GM06990 (cell line): ENCODE measurements around the gene RPL32.
A peak's percentile ranks its signal among the peaks of the same experiment; 100 is the strongest.

ENCODE experiments used
- DNase-seq: peaks from one replicate; pipeline ENCODE4 v3.0.0-alpha.2; 2011; ENCODE audit not compliant: insufficient read length; ENCODE audit errors: extremely low read depth
- H3K27me3 ChIP-seq: replicated peaks from 2 replicates; pipeline ENCODE4 v1.6.0; 2011; ENCODE audit warnings: low read length; ENCODE audit not compliant: control insufficient read depth, insufficient read depth
- H3K36me3 ChIP-seq: 2 replicates; pipeline ENCODE4 v1.5.1; 2011; ENCODE audit warnings: low read length; ENCODE audit not compliant: control insufficient read depth, insufficient read depth
- H3K4me3 ChIP-seq: replicated peaks from 2 replicates; pipeline ENCODE4 v1.5.1; 2011; ENCODE audit warnings: low read depth, mild to moderate bottlenecking, control low read depth, low read length
- CTCF ChIP-seq: IDR thresholded peaks from 2 replicates; pipeline ENCODE4 v1.5.1; 2011; ENCODE audit warnings: low read length, control low read depth, mild to moderate bottlenecking, inconsistent platforms; ENCODE audit not compliant: insufficient read depth, poor library complexity, severe bottlenecking

Gene RPL32

GRCh38 chr3:12838179-12838965, 3.0 kb downstream of the RPL32 start:
- peaks cover 47% of the 10 kb centered on the region for H3K36me3 ChIP-seq
- no peaks in the 10 kb centered on the region for H3K27me3 ChIP-seq
- H3K4me3 ChIP-seq: peak overlapping the region; percentile 99
- TF ChIP-seq CTCF: no peak
- no peak for DNase-seq

DNA sequence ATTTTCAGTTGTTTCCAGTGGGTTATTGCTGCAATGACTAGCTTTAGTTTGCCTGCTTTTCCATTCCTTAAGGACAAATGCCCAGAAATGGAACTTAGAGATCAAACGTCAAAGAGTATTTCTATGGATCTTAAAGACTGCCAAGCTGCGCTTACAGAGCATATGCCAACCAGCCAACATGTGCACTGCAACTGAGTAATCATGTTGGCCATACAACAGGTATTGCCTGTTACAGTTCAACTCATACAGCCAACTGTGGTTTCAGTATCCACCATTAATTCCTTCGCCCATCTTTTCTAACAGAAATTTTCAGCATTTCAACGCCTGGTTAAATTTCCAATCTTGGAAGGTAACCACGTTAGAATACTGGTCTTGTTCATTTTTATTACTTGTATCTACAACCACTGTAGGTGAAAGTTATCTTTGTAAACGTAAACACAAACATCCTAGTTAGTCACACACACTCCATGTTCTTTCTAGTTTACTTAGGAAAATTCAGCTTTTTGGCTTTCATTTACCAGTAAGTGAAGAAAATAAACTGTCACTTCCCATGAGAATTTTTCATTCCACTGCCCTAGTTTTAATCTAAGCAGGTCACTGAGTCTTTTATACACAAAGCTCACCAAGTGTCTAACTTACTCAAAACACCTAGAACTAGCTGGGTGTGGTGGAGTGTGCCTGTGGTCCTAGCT, 3.9 kb downstream of the RPL32 start:
- Histone ChIP-seq H3K27me3 (no peaks in the 10 kb centered on the region), H3K36me3 (peaks cover 48% of the 10 kb centered on the region), H3K4me3 (no peak overlapping the region)
- no peak for DNase-seq
- TF ChIP-seq CTCF: no peak

GRCh38 chr3:12835052-12835665, 6.2 kb downstream of the RPL32 start:
- H3K36me3 ChIP-seq: peaks cover 52% of the 10 kb centered on the region
- no peaks in the 10 kb centered on the region for H3K27me3 ChIP-seq
- DNase-seq: no peak
- H3K4me3 ChIP-seq: no peak overlapping the region
- no peak for TF ChIP-seq CTCF

- Histone ChIP-seq H3K4me3 (no peak overlapping the region), H3K36me3 (peaks cover 41% of the 10 kb centered on the region), H3K27me3 (no peaks in the 10 kb centered on the region)
- DNase-seq: no peak
- no peak for TF ChIP-seq CTCF
Measured at GRCh38 chr3:12833222-12834161, 7.9 kb downstream of the RPL32 start.
